ENCODE data around the gene BICD2. TPM values are rescaled to one million over a fixed set of nuclear protein-coding genes. Genes with fewer than 3 reads are reported as not detected.

Gene BICD2
- total RNA-seq, 1 donor from 2014 or later = 43.7 TPM

DNA sequence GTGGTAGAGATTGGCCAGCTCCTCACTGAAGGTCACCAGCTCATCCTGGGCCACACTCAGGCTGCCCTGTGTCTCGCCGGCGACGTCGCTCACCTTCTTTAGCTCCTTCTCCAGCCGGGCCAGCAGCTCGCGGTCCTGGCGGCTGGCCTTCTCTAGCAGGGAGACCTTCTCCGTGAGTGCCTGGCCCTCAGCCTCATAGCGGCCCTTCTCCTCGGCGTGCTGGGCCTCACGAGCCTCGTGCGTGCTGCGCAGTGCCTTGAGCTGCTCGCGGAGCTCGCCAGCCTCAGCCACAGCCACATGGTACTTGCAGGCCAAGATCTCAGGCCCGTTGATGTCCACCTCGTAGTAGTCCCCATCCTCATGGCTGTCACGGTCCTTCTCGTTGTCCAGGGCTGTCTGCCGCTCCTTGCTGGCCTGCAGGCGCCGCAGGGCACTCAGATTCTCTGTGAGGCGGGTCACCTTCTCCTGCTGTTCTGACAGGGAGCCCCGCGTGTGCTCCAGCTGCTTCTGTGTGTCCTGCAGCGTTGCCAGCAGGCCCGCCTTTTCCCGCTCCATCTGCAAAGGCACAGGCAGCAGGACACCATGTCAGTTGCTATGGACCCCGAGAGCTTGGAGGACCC is 45.5 kb downstream of the BICD2 start:
- no peak for DNase-seq
- Mint-ChIP-seq H3K27ac (ENCODE audit: unreplicated experiment) (no peak overlapping the region), H3K27me3 (ENCODE audit: unreplicated experiment) (peaks cover 7% of the 10 kb centered on the region), H3K9me3 (ENCODE audit: unreplicated experiment) (peaks cover 2% of the 10 kb centered on the region), H3K4me1 (ENCODE audit: low read depth, unreplicated experiment) (peaks cover 17% of the 10 kb centered on the region), H3K4me3 (ENCODE audit: unreplicated experiment) (no peak overlapping the region), H3K36me3 (ENCODE audit: unreplicated experiment) (peaks cover 6% of the 10 kb centered on the region)
- TF ChIP-seq, protein P1, sequence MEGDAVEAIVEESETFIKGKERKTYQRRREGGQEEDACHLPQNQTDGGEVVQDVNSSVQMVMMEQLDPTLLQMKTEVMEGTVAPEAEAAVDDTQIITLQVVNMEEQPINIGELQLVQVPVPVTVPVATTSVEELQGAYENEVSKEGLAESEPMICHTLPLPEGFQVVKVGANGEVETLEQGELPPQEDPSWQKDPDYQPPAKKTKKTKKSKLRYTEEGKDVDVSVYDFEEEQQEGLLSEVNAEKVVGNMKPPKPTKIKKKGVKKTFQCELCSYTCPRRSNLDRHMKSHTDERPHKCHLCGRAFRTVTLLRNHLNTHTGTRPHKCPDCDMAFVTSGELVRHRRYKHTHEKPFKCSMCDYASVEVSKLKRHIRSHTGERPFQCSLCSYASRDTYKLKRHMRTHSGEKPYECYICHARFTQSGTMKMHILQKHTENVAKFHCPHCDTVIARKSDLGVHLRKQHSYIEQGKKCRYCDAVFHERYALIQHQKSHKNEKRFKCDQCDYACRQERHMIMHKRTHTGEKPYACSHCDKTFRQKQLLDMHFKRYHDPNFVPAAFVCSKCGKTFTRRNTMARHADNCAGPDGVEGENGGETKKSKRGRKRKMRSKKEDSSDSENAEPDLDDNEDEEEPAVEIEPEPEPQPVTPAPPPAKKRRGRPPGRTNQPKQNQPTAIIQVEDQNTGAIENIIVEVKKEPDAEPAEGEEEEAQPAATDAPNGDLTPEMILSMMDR (IDR thresholded peaks at IDR 0.05; ENCODE audit: partially characterized antibody, unreplicated experiment) = no peak

DNA sequence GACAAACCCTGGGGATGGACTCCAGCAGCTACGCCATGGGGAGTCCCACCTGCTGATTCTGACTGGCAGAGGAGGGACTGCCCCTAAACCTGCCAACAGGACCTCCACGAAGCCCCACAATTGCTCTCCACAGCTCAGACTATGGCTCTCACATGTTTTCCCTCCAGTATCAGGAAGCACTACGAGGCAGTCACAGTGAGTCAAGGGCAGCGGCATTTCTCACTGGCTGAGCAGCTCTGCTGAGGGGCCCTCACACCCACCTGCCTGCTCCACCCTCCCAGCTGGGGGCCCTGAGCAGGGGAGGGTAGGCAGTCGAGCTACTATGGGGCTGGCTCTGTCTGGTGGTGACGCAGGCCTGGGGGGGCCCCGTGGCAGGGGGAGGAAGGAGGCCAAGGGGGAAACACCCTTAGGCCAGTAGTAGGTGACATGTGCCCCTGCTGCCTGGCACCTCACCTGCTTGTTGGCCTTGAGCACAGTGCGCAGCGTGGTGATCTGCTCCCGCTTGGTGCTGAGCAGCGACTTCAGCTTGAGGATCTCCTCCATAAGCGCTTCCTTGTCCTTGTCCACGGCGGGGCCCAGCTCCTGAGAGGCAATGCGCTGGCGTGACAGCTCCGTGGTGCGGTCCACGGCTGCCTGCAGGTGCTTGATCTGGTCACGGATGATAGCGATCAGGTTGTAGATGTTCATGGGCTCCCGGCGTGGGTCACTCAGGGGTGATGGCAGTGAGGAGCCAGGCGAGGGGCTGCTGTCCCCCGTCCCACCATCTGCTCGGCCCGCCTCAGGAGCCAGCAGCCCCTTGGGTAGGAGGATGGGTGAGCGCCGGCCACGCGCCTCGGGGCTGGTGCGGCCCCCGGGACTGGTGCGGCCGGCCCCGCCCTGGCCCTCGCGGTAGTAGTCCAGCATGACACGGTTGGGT is 46.3 kb downstream of the BICD2 start:
- H3K27ac Mint-ChIP-seq (ENCODE audit: unreplicated experiment) = peak overlapping the region; percentile 55
- H3K36me3 Mint-ChIP-seq (ENCODE audit: unreplicated experiment) = peaks cover 5% of the 10 kb centered on the region
- H3K27me3 Mint-ChIP-seq (ENCODE audit: unreplicated experiment) = peaks cover 3% of the 10 kb centered on the region
- TF ChIP-seq, protein P1 (IDR thresholded peaks at IDR 0.05; ENCODE audit: partially characterized antibody, unreplicated experiment) = no peak
- H3K9me3 Mint-ChIP-seq (ENCODE audit: unreplicated experiment) = peaks cover 2% of the 10 kb centered on the region
- no peak overlapping the region for H3K4me3 Mint-ChIP-seq (ENCODE audit: unreplicated experiment)
- H3K4me1 Mint-ChIP-seq (ENCODE audit: low read depth, unreplicated experiment) = peaks cover 11% of the 10 kb centered on the region
- no peak for DNase-seq

DNA sequence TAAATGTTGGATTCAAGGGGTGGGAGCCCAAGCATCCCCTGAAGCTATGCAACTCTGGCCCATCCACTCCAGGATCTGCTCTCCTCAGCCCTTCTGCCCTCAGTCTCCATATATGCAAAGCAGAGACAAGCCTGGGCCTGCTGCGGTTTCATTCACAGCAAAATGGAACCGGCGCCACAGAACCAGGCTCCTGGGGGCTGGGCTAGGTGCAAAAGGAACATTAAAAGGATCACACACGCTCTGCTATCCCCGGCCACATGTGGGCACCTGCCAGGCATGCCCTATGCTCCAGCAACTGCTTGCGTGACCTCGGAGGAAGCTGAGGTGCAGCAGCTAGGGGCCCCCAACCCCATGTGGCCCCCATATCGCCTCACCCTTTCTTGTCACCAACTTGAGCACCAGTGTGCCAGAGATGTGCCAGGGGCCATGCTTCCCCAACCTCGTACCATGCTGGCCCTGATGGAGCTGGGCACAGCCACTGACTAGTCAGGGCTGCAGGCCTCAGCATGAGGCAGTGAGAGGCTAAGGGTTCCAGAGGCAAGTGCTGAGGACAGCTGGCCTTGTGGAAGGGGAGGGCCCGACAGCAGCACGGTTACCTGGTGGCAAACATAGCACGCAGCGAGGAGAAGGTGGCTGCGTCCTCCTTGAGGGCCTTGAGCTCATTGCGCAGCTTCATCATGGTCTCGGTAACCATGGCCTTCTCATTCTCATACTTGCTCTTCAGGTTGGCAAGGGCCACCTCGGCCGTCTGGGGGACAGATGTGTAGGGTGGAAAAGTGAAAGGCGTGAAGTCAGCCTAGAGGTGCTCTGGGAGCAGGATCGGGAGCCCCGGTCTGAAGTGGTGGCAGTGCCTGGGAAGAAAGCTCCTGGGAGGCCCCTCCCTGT is 47.2 kb downstream of the BICD2 start:
- H3K9me3 Mint-ChIP-seq (ENCODE audit: unreplicated experiment) = peaks cover 2% of the 10 kb centered on the region
- peaks cover 2% of the 10 kb centered on the region for H3K27me3 Mint-ChIP-seq (ENCODE audit: unreplicated experiment)
- H3K4me1 Mint-ChIP-seq (ENCODE audit: low read depth, unreplicated experiment) = peaks cover 7% of the 10 kb centered on the region
- no peak overlapping the region for H3K4me3 Mint-ChIP-seq (ENCODE audit: unreplicated experiment)
- DNase-seq = no peak
- TF ChIP-seq, protein P1 (IDR thresholded peaks at IDR 0.05; ENCODE audit: partially characterized antibody, unreplicated experiment) = no peak
- H3K27ac Mint-ChIP-seq (ENCODE audit: unreplicated experiment) = peak overlapping the region; percentile 55
- peaks cover 5% of the 10 kb centered on the region for H3K36me3 Mint-ChIP-seq (ENCODE audit: unreplicated experiment)

DNA sequence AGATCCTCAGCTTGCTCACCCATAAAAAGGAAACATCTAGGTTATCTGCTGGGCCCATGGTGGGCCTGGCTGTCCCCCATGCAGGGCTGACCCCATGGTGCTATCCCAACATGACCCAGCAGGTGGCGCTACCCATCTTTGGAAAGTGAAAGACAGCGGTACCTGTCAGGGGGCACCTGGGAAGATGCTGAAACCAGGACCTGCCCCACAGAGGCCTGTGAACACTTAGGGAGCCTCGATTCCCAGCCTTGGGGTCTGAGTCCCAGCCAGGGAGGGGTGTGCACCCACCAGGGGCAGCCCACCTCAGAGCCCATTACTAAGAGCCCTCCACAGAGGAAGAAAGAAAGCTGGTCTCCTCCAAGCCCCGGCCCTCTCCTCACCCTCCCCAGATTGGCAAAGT is 48.1 kb downstream of the BICD2 start:
- DNase-seq = peak; percentile 93
- TF ChIP-seq, protein P1 (IDR thresholded peaks at IDR 0.05; ENCODE audit: partially characterized antibody, unreplicated experiment) = peak; percentile 98
- Mint-ChIP-seq H3K4me1 (ENCODE audit: low read depth, unreplicated experiment) (peaks cover 7% of the 10 kb centered on the region), H3K27ac (ENCODE audit: unreplicated experiment) (peak overlapping the region; percentile 59), H3K36me3 (ENCODE audit: unreplicated experiment) (peaks cover 5% of the 10 kb centered on the region), H3K4me3 (ENCODE audit: unreplicated experiment) (no peak overlapping the region), H3K9me3 (ENCODE audit: unreplicated experiment) (peaks cover 2% of the 10 kb centered on the region), H3K27me3 (ENCODE audit: unreplicated experiment) (peaks cover 2% of the 10 kb centered on the region)

All from glutamatergic neuron (in vitro differentiated cells).